Adrenal gland (tissue), 12 donors: ENCODE measurements around the gene UBXN1. TPM values are rescaled to one million over a fixed set of nuclear protein-coding genes. Genes with fewer than 3 reads are reported as not detected.

Source experiments
- DNase-seq, 7 donors: peaks; one replicate each; pipeline ENCODE4 v3.0.0-alpha.2; 2019 to 2020
- H3K27ac ChIP-seq, 5 donors: fragments of 200-600 bp; sonication (generic) in 4 of 5; 1 replicate in 3 of 5; 2 replicates in 2 of 5; pipeline versions ENCODE4 v1.5.1 to v1.8.0; 2016 to 2020; ENCODE audit warnings: mild to moderate bottlenecking in 1 of 5
- H3K27me3 ChIP-seq: fragments of 200-600 bp; 2 replicates; pipeline ENCODE4 v1.8.0; 2021
- H3K36me3 ChIP-seq, 2 donors: fragments of 200-600 bp; replicated peaks in 1 of 2; 1 replicate in 1 of 2; 2 replicates in 1 of 2; pipeline versions ENCODE4 v1.5.1 to v1.8.0; 2018 to 2022
- H3K4me1 ChIP-seq, 2 donors: fragments of 200-600 bp; replicated peaks in 1 of 2; 1 replicate in 1 of 2; 2 replicates in 1 of 2; pipeline versions ENCODE4 v1.5.1 to v1.8.0; 2018 to 2021
- H3K4me3 ChIP-seq, 4 donors: fragments of 200-600 bp; sonication (generic) in 3 of 4; one replicate each; pipeline ENCODE4 v1.5.1; 2016 to 2018
- H3K9me3 ChIP-seq, 3 donors: fragments of 200-600 bp; sonication (generic) in 1 of 3; replicated peaks in 1 of 3; 1 replicate in 2 of 3; 2 replicates in 1 of 3; pipeline versions ENCODE4 v1.5.1 to v1.8.0; 2016 to 2021
- POLR2A ChIP-seq, 2 donors: fragments of 450-650 bp; IDR thresholded peaks; one replicate each; pipeline ENCODE4 v1.6.1; 2017; ENCODE audit warnings: antibody characterized with exemption in 2 of 2, mild to moderate bottlenecking in 2 of 2, moderate library complexity in 1 of 2
- WGBS, 4 donors: extraction: QIAGEN DNeasy Blood & Tissue Kit in 2 of 4; methylation state at CpG; one replicate each; pipeline versions ENCODE4 v1.1.5 to v1.1.7; 2013 to 2017; 5-methylcytosine and 5-hydroxymethylcytosine counted together
- intact Hi-C, 2 donors: fragments of 100-400 bp; cut with DNase I; formaldehyde crosslinking; loops; one replicate each; pipeline versions ENCODE4 v1.14.1 to v1.15.0; 2022 to 2023
- polyA plus RNA-seq, 3 donors: library from polyadenylated mRNA; stranded (reverse); fragments of 200-250 nt in 2 of 3; fragments of 350-450 nt in 1 of 3; fragmentation: Illumina TruSeq in 1 of 3; extraction: RNeasy Lipid Tissue Mini Kit (QIAGEN cat#74804) in 1 of 3; gene quantifications; one replicate each; pipeline ENCODE4 v1.2.3, GENCODE V29; 2013 to 2014
- total RNA-seq, 9 donors: library from RNA; depleted of rRNA in 4 of 9; stranded (reverse); fragments of >200 nt in 4 of 9; fragments of 120-200 nt in 1 of 9; fragmentation: NEBNext Ultra II Directional in 1 of 9; extraction: Animal tissue kit (Norgen Biotek cat#: 25700) in 1 of 9; gene quantifications; one replicate each; pipeline versions ENCODE4 v1.1.0 to v1.2.4, GENCODE V29; 2013 to 2023
- TF ChIP-seq, protein P1 (sequence below), 6 experiments: fragments of 450-650 bp in 4 of 6; fragments of 200-600 bp in 2 of 6; sonication (generic) in 1 of 6; IDR thresholded peaks; 1 replicate in 5 of 6; 2 replicates in 1 of 6; pipeline versions ENCODE4 v1.5.1 to v1.8.0; 2016 to 2021; ENCODE audit warnings: antibody characterized with exemption in 6 of 6, mild to moderate bottlenecking in 2 of 6, moderate library complexity in 1 of 6
- donor health status: healthy with polysubstance abuse.
- donor health status: Bipolar disorder and iron deficiency.
- donor health status: DM: yes; HTN: yes; CAD: no.
- donor health status: DM: no; HTN: no; CAD: no.
- donor health status: DM: no; HTN: no; CAD: no.
- donor health status: DM: yes; HTN: yes; CAD: no.

Gene UBXN1
- total and polyA plus RNA-seq, 12 donors, result 81.3 to 308 (median 153) TPM

DNA sequence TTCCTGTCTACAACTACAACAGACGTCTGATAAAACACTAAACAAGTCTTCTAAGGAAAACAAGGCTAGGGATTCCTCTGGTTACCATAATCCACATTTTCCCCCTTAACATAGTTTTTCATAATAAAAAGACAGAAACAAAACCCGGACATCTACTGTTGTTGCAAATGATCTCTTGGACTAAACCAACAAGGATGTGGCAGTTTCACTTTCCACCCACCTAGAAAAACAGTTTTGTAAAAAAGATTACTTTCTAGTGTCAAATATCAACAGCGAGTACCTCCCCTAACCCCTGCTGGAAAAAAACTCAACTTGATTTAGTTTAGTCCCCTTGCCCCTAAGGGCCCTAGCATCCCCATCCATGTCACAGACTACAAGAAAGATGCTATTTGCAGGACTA lies 34.0 kb upstream of the UBXN1 start:
- 40 to 50% (median 46%) methylated on average over 3 of the region's 3 CpGs for WGBS, 4 donors
- intact Hi-C loops, result no loop called here
- no peaks in the 10 kb centered on the region for H3K9me3 ChIP-seq
- peak overlapping the region in 4 of 5 donors; percentile 9 to 84 (median 72) for H3K27ac ChIP-seq
- no peaks in the 10 kb centered on the region for H3K27me3 ChIP-seq
- H3K4me1 ChIP-seq, result peaks cover 33% of the 10 kb centered on the region in 2 donors
- peaks cover 0 to 73% of the 10 kb centered on the region in 2 donors for H3K36me3 ChIP-seq
- DNase-seq, result no peak
- TF ChIP-seq, protein P1, sequence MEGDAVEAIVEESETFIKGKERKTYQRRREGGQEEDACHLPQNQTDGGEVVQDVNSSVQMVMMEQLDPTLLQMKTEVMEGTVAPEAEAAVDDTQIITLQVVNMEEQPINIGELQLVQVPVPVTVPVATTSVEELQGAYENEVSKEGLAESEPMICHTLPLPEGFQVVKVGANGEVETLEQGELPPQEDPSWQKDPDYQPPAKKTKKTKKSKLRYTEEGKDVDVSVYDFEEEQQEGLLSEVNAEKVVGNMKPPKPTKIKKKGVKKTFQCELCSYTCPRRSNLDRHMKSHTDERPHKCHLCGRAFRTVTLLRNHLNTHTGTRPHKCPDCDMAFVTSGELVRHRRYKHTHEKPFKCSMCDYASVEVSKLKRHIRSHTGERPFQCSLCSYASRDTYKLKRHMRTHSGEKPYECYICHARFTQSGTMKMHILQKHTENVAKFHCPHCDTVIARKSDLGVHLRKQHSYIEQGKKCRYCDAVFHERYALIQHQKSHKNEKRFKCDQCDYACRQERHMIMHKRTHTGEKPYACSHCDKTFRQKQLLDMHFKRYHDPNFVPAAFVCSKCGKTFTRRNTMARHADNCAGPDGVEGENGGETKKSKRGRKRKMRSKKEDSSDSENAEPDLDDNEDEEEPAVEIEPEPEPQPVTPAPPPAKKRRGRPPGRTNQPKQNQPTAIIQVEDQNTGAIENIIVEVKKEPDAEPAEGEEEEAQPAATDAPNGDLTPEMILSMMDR (IDR thresholded peaks at IDR 0.05), result no peak
- TF ChIP-seq POLR2A (IDR thresholded peaks at IDR 0.05), result no peak
- H3K4me3 ChIP-seq, result no peak overlapping the region

DNA sequence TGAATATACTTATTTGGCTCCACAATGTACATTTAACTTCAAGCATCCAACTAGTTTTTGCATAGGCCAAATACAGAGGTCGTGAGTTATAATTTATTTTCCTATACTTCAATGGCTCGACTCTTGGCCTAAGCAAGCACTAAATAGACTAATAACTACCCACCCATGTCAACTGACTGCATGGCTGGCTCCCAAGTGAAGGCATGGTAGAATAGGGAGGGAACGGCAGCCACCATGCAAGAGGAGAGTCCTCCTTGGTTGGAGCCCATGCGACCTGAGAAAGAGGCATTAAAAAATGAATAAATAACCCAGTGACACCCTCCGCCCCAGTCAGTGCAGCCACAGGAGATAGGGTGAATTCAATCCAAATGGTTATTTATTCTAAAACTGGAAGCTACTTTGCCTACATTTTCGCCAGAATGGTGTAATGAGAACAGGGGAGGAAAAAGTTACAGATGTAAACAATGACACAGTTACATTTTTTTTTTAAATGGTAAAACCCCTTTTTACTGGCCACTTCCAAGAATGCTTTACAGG lies 33.5 kb upstream of the UBXN1 start:
- intact Hi-C loops, result no loop called here
- TF ChIP-seq, protein P1 (IDR thresholded peaks at IDR 0.05), result no peak
- TF ChIP-seq POLR2A (IDR thresholded peaks at IDR 0.05), result no peak
- H3K36me3 ChIP-seq, result peaks cover 0 to 68% of the 10 kb centered on the region in 2 donors
- WGBS, 4 donors, result 89 to 91% (median 89%) methylated on average over 6 of the region's 6 CpGs
- DNase-seq, result peak in 1 of 7 donors; percentile 11
- H3K27ac ChIP-seq, result peak overlapping the region in 4 of 5 donors; percentile 9 to 84 (median 72)
- no peaks in the 10 kb centered on the region for H3K27me3 ChIP-seq
- H3K4me3 ChIP-seq, result no peak overlapping the region
- H3K9me3 ChIP-seq, result no peaks in the 10 kb centered on the region
- peaks cover 33 to 36% of the 10 kb centered on the region in 2 donors for H3K4me1 ChIP-seq

DNA sequence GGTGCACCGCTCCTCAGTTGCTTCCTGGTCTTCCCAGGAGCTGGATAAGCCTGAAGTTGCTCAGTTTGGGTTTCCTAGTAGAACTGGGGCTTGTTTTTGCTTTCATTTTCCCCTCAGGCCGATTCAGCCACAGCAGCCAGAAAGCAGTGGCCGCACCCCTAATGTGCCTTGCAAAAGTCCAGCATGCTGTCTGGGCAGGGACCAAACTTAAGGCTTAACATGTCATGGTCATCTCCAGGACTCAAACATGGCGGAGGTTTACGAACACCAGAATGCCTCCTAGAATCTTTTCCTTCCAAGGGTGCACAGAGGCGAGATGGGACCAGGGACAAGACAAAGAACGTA lies 31.1 kb upstream of the UBXN1 start:
- peak overlapping the region in 3 of 4 donors; percentile 53 to 58 (median 58) for H3K4me3 ChIP-seq
- 59 to 67% (median 63%) methylated on average over 7 of the region's 7 CpGs for WGBS, 4 donors
- peaks cover 46 to 55% of the 10 kb centered on the region in 2 donors for H3K4me1 ChIP-seq
- H3K9me3 ChIP-seq, result no peaks in the 10 kb centered on the region
- peak in 5 of 7 donors; percentile 31 to 71 (median 35) for DNase-seq
- peak overlapping the region; percentile 84 to 96 (median 93) for H3K27ac ChIP-seq
- no peaks in the 10 kb centered on the region for H3K27me3 ChIP-seq
- intact Hi-C loops, result no loop called here
- TF ChIP-seq, protein P1 (IDR thresholded peaks at IDR 0.05), result no peak
- TF ChIP-seq POLR2A (IDR thresholded peaks at IDR 0.05), result no peak
- H3K36me3 ChIP-seq, result peaks cover 0 to 45% of the 10 kb centered on the region in 2 donors

DNA sequence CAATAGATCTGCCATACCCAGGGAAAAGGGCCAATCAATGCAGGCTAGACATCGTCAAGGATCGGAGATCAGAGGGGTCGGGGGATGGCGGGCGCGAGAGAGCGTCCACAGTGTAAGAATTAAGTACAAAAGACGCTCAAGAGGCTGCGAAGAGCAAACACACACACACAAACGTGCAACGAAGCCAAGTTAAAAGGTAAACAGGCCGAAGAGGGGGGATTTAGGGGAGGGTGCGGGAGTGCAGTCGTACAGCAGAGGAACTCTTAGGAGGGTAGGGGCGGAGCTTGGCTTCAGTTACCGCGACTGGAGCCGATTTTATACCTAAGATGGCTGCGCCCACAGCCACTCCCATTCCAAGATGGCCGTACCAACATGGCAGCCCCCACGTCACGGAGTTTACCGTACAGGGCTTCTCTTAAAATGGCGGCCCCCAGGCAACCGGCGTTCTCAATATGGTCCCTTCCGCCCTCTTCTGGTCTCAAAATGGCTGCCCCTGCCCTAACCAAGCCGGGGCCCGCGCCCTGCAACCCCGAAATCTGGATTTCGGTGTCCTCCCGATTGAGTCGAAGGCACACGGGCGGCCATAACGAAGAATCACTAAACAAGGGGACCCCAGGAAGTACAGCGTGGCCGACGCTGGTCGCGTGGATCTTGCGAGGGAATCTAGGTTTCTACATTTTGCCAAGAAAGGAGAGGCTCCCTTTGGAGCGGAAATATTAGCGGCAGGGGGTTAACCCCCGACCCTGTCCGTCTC lies 30.6 kb upstream of the UBXN1 start:
- H3K27me3 ChIP-seq, result no peaks in the 10 kb centered on the region
- intact Hi-C loops, result no loop called here
- DNase-seq, result peak; percentile 95 to 100 (median 99)
- no peaks in the 10 kb centered on the region for H3K9me3 ChIP-seq
- 0 to 3% (median 1%) methylated on average over 30 to 47 of the region's 47 CpGs for WGBS, 4 donors
- peak overlapping the region; percentile 84 to 96 (median 93) for H3K27ac ChIP-seq
- H3K4me3 ChIP-seq, result peak overlapping the region in 3 of 4 donors; percentile 53 to 58 (median 58)
- TF ChIP-seq, protein P1 (IDR thresholded peaks at IDR 0.05), result no peak
- peak; percentile 44 to 85 for TF ChIP-seq POLR2A (IDR thresholded peaks at IDR 0.05)
- H3K36me3 ChIP-seq, result peaks cover 0 to 40% of the 10 kb centered on the region in 2 donors
- peaks cover 40 to 51% of the 10 kb centered on the region in 2 donors for H3K4me1 ChIP-seq
